ENCODE results near the gene TSC2.

The TSC2 gene

GRCh38 chr16:2088759-2089358, 41.1 kb downstream of the TSC2 start:
- no peak overlapping the region for H3K4me3 ChIP-seq (ENCODE audit: control insufficient read depth, low read depth, low read length)
- TF ChIP-seq CTCF (IDR thresholded peaks at IDR 0.05; ENCODE audit: control insufficient read depth, insufficient read depth, low read depth, low read length, missing control alignments): no peak
- no peak for DNase-seq (ENCODE audit: low read depth)

- TF ChIP-seq CTCF (IDR thresholded peaks at IDR 0.05; ENCODE audit: control insufficient read depth, insufficient read depth, low read depth, low read length, missing control alignments): no peak
- no peak for DNase-seq (ENCODE audit: low read depth)
- H3K4me3 ChIP-seq (ENCODE audit: control insufficient read depth, low read depth, low read length): no peak overlapping the region
Observed at GRCh38 chr16:2089706-2090480, 42.1 kb downstream of the TSC2 start.

- DNase-seq (ENCODE audit: low read depth): no peak
- no peak overlapping the region for H3K4me3 ChIP-seq (ENCODE audit: control insufficient read depth, low read depth, low read length)
- no peak for TF ChIP-seq CTCF (IDR thresholded peaks at IDR 0.05; ENCODE audit: control insufficient read depth, insufficient read depth, low read depth, low read length, missing control alignments)
Observed at GRCh38 chr16:2090481-2090776, 42.6 kb downstream of the TSC2 start.

GRCh38 chr16:2090777-2091546, 43.2 kb downstream of the TSC2 start:
- no peak for DNase-seq (ENCODE audit: low read depth)
- H3K4me3 ChIP-seq (ENCODE audit: control insufficient read depth, low read depth, low read length): no peak overlapping the region
- no peak for TF ChIP-seq CTCF (IDR thresholded peaks at IDR 0.05; ENCODE audit: control insufficient read depth, insufficient read depth, low read depth, low read length, missing control alignments)

- no peak overlapping the region for H3K4me3 ChIP-seq (ENCODE audit: control insufficient read depth, low read depth, low read length)
- TF ChIP-seq CTCF (IDR thresholded peaks at IDR 0.05; ENCODE audit: control insufficient read depth, insufficient read depth, low read depth, low read length, missing control alignments): no peak
- DNase-seq (ENCODE audit: low read depth): no peak
Observed at GRCh38 chr16:2091547-2092255, 43.9 kb downstream of the TSC2 start.

GRCh38 chr16:2092256-2092620, 44.5 kb downstream of the TSC2 start:
- H3K4me3 ChIP-seq (ENCODE audit: control insufficient read depth, low read depth, low read length): no peak overlapping the region
- DNase-seq (ENCODE audit: low read depth): no peak
- TF ChIP-seq CTCF (IDR thresholded peaks at IDR 0.05; ENCODE audit: control insufficient read depth, insufficient read depth, low read depth, low read length, missing control alignments): no peak

Measured in AG09309 (cell line).